ENCODE results near the gene MRNIP. TPM values are rescaled to one million over a fixed set of nuclear protein-coding genes. Genes with fewer than 3 reads are reported as not detected.
A peak's percentile ranks its signal among the peaks of the same experiment; 100 is the strongest.

Gene MRNIP
- total RNA-seq, 1 experiment from 2014 or later = 20.2 TPM

DNA sequence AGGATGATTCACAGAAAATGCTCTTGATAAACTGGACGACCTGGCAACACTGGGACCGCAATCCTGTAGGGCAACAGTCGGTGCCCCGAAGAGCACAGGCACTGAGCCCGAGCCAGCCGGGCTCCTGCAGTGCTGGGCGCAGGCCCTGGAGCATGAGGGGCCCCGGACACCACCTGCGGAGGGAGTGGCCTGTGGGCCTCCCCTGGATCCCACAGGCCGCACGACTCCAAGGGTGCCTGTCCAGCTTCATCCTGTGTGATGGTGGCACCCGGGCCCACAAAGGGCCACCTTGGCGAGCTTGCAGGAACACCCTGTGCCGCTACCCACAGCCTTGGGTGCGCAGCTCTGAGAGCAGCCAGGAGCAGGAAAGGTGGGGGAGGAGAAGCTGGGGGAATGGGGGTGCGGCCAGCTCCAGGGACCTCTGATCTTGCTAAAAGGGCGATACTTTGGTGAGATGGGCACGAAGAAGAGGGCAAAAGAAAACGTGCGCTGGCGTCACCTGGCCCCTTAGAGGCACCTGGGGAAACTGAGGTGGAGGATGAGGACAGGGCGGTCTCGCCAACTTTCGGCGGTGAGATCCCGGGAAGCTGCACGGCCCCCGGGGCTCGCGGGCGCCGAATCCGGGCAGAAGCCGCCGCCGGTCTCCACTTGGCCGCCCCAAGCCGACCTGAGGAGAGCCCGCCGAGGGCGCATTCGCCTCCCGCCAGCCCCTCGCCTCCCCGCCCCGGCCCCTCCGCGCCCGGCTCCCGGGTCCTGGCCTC, 48.4 kb upstream of the MRNIP start:
- peaks cover 13% of the 10 kb centered on the region for H3K4me1 ChIP-seq (ENCODE audit: insufficient read depth, low read length)
- CTCF ChIA-PET = no interaction called here
- peak; percentile 7 for DNase-seq
- H3K9me3 ChIP-seq (ENCODE audit: low read length) = no peaks in the 10 kb centered on the region
- peak; percentile 43 for ATAC-seq
- peaks cover 4% of the 10 kb centered on the region; the same call in 1 of the 2 replicates for H4K20me1 ChIP-seq (ENCODE audit: low read length)
- intact Hi-C loops (cut with micrococcal nuclease) = loop anchor here (2.0 to 5.0 kb wide), 2 partner anchors 162 to 185 kb away; no protein-coding TSS in a partner anchor
- no peak overlapping the region for H3K27ac ChIP-seq (ENCODE audit: low read length)
- H2AFZ ChIP-seq (ENCODE audit: low read length) = peak overlapping the region; percentile 60; the same call in 1 of the 2 replicates
- H3F3A ChIP-seq (ENCODE audit: low read length, unreplicated experiment) = no peaks in the 10 kb centered on the region
- H3K4me2 ChIP-seq (ENCODE audit: low read length) = peak overlapping the region; percentile 96
- H3K4me3 ChIP-seq (ENCODE audit: low read length) = peak overlapping the region; percentile 87
- peaks cover 29% of the 10 kb centered on the region for H3K79me2 ChIP-seq (ENCODE audit: low read length)
- H3K27me3 ChIP-seq (ENCODE audit: low read length) = no peaks in the 10 kb centered on the region
- H3K9ac ChIP-seq (ENCODE audit: low read length) = peak overlapping the region; percentile 62
- no peaks in the 10 kb centered on the region for H3K9me2 ChIP-seq (replicated peaks; ENCODE audit: low read length)
- TF ChIP-seq EZH2phosphoT487 (IDR thresholded peaks at IDR 0.05; ENCODE audit: borderline replicate concordance, low read length) (no peak), EZH2 (IDR thresholded peaks at IDR 0.05; ENCODE audit: low read length, unreplicated experiment) (no peak), CTCF (conservative IDR thresholded peaks at IDR 0.05; ENCODE audit: low read depth, low read length) (no peak)
- BruUV-seq (replicated peaks) = no TSS peak
- H3K36me3 ChIP-seq (ENCODE audit: low read depth, low read length) = no peaks in the 10 kb centered on the region; the same call in none of the 2 replicates
- POLR2A ChIA-PET (ENCODE audit: unreplicated experiment) = interaction anchor here (0.7 kb wide), 1 partner anchor 91 kb away, joined by 4 read pairs; no protein-coding TSS in a partner anchor

- no peak overlapping the region for H3K27ac ChIP-seq (ENCODE audit: low read length)
- H3K9me3 ChIP-seq (ENCODE audit: low read length) = no peaks in the 10 kb centered on the region
- BruUV-seq (replicated peaks) = no TSS peak
- H4K20me1 ChIP-seq (ENCODE audit: low read length) = peaks cover 4% of the 10 kb centered on the region; the same call in 1 of the 2 replicates
- peak overlapping the region; percentile 62 for H3K9ac ChIP-seq (ENCODE audit: low read length)
- no peak for ATAC-seq
- intact Hi-C loops (cut with micrococcal nuclease) = loop anchor here (2.0 to 5.0 kb wide), 2 partner anchors 162 to 186 kb away; no protein-coding TSS in a partner anchor
- H3K36me3 ChIP-seq (ENCODE audit: low read depth, low read length) = no peaks in the 10 kb centered on the region; the same call in none of the 2 replicates
- DNase-seq = no peak
- H3K4me1 ChIP-seq (ENCODE audit: insufficient read depth, low read length) = peaks cover 13% of the 10 kb centered on the region
- TF ChIP-seq EZH2phosphoT487 (IDR thresholded peaks at IDR 0.05; ENCODE audit: borderline replicate concordance, low read length) (no peak), EZH2 (IDR thresholded peaks at IDR 0.05; ENCODE audit: low read length, unreplicated experiment) (no peak), CTCF (conservative IDR thresholded peaks at IDR 0.05; ENCODE audit: low read depth, low read length) (no peak)
- H3F3A ChIP-seq (ENCODE audit: low read length, unreplicated experiment) = no peaks in the 10 kb centered on the region
- no peaks in the 10 kb centered on the region for H3K9me2 ChIP-seq (replicated peaks; ENCODE audit: low read length)
- peak overlapping the region; percentile 87 for H3K4me3 ChIP-seq (ENCODE audit: low read length)
- POLR2A ChIA-PET (ENCODE audit: unreplicated experiment) = interaction anchor here (0.7 kb wide), 1 partner anchor 91 kb away, joined by 4 read pairs; no protein-coding TSS in a partner anchor
- CTCF ChIA-PET = no interaction called here
- H3K27me3 ChIP-seq (ENCODE audit: low read length) = no peaks in the 10 kb centered on the region
- peak overlapping the region; percentile 96 for H3K4me2 ChIP-seq (ENCODE audit: low read length)
- H2AFZ ChIP-seq (ENCODE audit: low read length) = 0 out of 2 replicates have a peak overlapping the region, but pooled peaks have one; percentile 60
- H3K79me2 ChIP-seq (ENCODE audit: low read length) = peaks cover 29% of the 10 kb centered on the region
Observed at GRCh38 chr5:179906294-179906794, 47.7 kb upstream of the MRNIP start.
